HepG2 (cell line): ENCODE results near the gene CYP4A22. TPM values are rescaled to one million over a fixed set of nuclear protein-coding genes. Genes with fewer than 3 reads are reported as not detected.
A peak's percentile ranks its signal among the peaks of the same experiment; 100 is the strongest.

Experiments used
- ATM ChIP-seq: fragments of 450-650 bp; IDR thresholded peaks from 2 replicates; pipeline ENCODE4 v1.7.1; 2017; ENCODE audit warnings: mild to moderate bottlenecking, borderline replicate concordance
- CSRNP2 ChIP-seq: sonication (generic); formaldehyde crosslinking; conservative IDR thresholded peaks from 2 replicates; pipeline ENCODE4 v1.8.0; 2022; ENCODE audit warnings: low read depth, missing genetic modification reagents
- FOXJ3 ChIP-seq: sonication (generic); formaldehyde crosslinking; IDR thresholded peaks from 2 replicates; pipeline ENCODE4 v1.4.0; 2020; ENCODE audit warnings: missing genetic modification reagents, mild to moderate bottlenecking, borderline replicate concordance
- HNRNPL ChIP-seq: fragments of 200-400 bp; formaldehyde crosslinking; IDR thresholded peaks from 2 replicates; pipeline ENCODE4 v1.6.1; 2017; ENCODE audit warnings: mild to moderate bottlenecking, low read depth, low read length
- IKZF4 ChIP-seq: sonication (generic); formaldehyde crosslinking; IDR thresholded peaks from 2 replicates; pipeline ENCODE4 v1.5.1; 2020; ENCODE audit warnings: borderline replicate concordance, mild to moderate bottlenecking, low read depth, missing genetic modification reagents; ENCODE audit errors: not compliant biosample characterization
- NCOA2 ChIP-seq: sonication (generic); formaldehyde crosslinking; IDR thresholded peaks from 2 replicates; pipeline ENCODE4 v1.8.0; 2022; ENCODE audit warnings: inconsistent platforms
- PCBP1 ChIP-seq: fragments of 200-400 bp; formaldehyde crosslinking; IDR thresholded peaks from 2 replicates; pipeline ENCODE4 v1.6.1; 2017; ENCODE audit warnings: mild to moderate bottlenecking, low read depth, low read length, borderline replicate concordance
- PHF5A ChIP-seq: IDR thresholded peaks from one replicate; pipeline ENCODE4 v1.6.1; 2018; ENCODE audit warnings: low read depth, missing genetic modification reagents; ENCODE audit not compliant: unreplicated experiment
- RFXANK ChIP-seq: IDR thresholded peaks from 2 replicates; pipeline ENCODE4 v1.6.1; 2016
- TMF1 ChIP-seq: sonication (generic); formaldehyde crosslinking; IDR thresholded peaks from 2 replicates; pipeline ENCODE4 v1.8.1; 2022; ENCODE audit warnings: low read depth, missing genetic modification reagents
- ZNF235 ChIP-seq: sonication (generic); formaldehyde crosslinking; IDR thresholded peaks from 2 replicates; pipeline ENCODE4 v1.8.1; 2023; ENCODE audit warnings: mild to moderate bottlenecking, missing genetic modification reagents, borderline replicate concordance
- ZNF343 ChIP-seq: sonication (generic); formaldehyde crosslinking; IDR thresholded peaks from 2 replicates; pipeline ENCODE4 v1.4.0; 2020; ENCODE audit warnings: mild to moderate bottlenecking, missing genetic modification reagents
- ZNF451 ChIP-seq: sonication (generic); formaldehyde crosslinking; IDR thresholded peaks from 2 replicates; pipeline ENCODE4 v1.5.0; 2020; ENCODE audit warnings: mild to moderate bottlenecking, missing genetic modification reagents
- ZNF543 ChIP-seq: sonication (generic); formaldehyde crosslinking; IDR thresholded peaks from 2 replicates; pipeline ENCODE4 v1.4.0; 2020; ENCODE audit warnings: mild to moderate bottlenecking, missing genetic modification reagents
- ZNF674 ChIP-seq: sonication (generic); formaldehyde crosslinking; IDR thresholded peaks from 2 replicates; pipeline ENCODE4 v1.5.0; 2020; ENCODE audit warnings: low read depth, mild to moderate bottlenecking, missing genetic modification reagents
- ZNF816 ChIP-seq: sonication (generic); formaldehyde crosslinking; IDR thresholded peaks from 2 replicates; pipeline ENCODE4 v1.8.0; 2022; ENCODE audit warnings: missing genetic modification reagents, mild to moderate bottlenecking, borderline replicate concordance
- ZNF83 ChIP-seq: sonication (generic); formaldehyde crosslinking; IDR thresholded peaks from 2 replicates; pipeline ENCODE4 v1.4.0; 2020; ENCODE audit warnings: missing genetic modification reagents, mild to moderate bottlenecking, borderline replicate concordance
- ZSCAN20 ChIP-seq: sonication (generic); formaldehyde crosslinking; IDR thresholded peaks from 2 replicates; pipeline ENCODE4 v1.4.0; 2020; ENCODE audit warnings: missing genetic modification reagents, mild to moderate bottlenecking, borderline replicate concordance
- ZSCAN21 ChIP-seq: sonication (generic); formaldehyde crosslinking; IDR thresholded peaks from 2 replicates; pipeline ENCODE4 v1.8.0; 2022; ENCODE audit warnings: mild to moderate bottlenecking, missing genetic modification reagents, moderate library complexity, borderline replicate concordance
- polyA plus RNA-seq, 8 experiments: library from polyadenylated mRNA; depleted of rRNA in 3 of 8; stranded (reverse) in 7 of 8; unstranded in 1 of 8; fragments of >200 nt; fragmentation: Illumina TruSeq in 4 of 8; extraction: Trizol in 4 of 8; gene quantifications; 2 replicates each; pipeline versions ENCODE4 v1.2.1 to v1.2.3, GENCODE V29; 2011 to 2016; ENCODE audit warnings: low read depth in 4 of 8, missing spikeins in 1 of 8, mixed read lengths in 1 of 8; ENCODE audit not compliant: insufficient read depth in 1 of 8
- total RNA-seq, 5 experiments: library from RNA; depleted of rRNA; stranded (reverse); fragments of >200 nt; fragmentation: Illumina TruSeq; extraction: Trizol; gene quantifications; 2 replicates each; pipeline ENCODE4 v1.2.3, GENCODE V29; 2016; ENCODE audit warnings: low read depth in 1 of 5
- TF ChIP-seq, protein P1 (sequence below): sonication (generic); formaldehyde crosslinking; IDR thresholded peaks from 2 replicates; pipeline ENCODE4 v1.4.0; 2020; ENCODE audit warnings: mild to moderate bottlenecking, missing genetic modification reagents
- TF ChIP-seq, protein P2 (sequence below): sonication (generic); formaldehyde crosslinking; IDR thresholded peaks from 2 replicates; pipeline ENCODE4 v1.4.0; 2020; ENCODE audit warnings: missing genetic modification reagents
- TF ChIP-seq, protein P3 (sequence below): sonication (generic); formaldehyde crosslinking; IDR thresholded peaks from 2 replicates; pipeline ENCODE4 v1.8.0; 2022; ENCODE audit warnings: mild to moderate bottlenecking, missing genetic modification reagents, borderline replicate concordance

CYP4A22 gene
- total and polyA plus RNA-seq, 2 of the 13 experiments (the other 11 are each of a cell fraction or from before 2014, with no cell fraction given): not detected

- TF ChIP-seq CSRNP2 (CRISPR knock-in tag): no peak
- no peak for TF ChIP-seq TMF1 (CRISPR knock-in tag)
- TF ChIP-seq, protein P1, sequence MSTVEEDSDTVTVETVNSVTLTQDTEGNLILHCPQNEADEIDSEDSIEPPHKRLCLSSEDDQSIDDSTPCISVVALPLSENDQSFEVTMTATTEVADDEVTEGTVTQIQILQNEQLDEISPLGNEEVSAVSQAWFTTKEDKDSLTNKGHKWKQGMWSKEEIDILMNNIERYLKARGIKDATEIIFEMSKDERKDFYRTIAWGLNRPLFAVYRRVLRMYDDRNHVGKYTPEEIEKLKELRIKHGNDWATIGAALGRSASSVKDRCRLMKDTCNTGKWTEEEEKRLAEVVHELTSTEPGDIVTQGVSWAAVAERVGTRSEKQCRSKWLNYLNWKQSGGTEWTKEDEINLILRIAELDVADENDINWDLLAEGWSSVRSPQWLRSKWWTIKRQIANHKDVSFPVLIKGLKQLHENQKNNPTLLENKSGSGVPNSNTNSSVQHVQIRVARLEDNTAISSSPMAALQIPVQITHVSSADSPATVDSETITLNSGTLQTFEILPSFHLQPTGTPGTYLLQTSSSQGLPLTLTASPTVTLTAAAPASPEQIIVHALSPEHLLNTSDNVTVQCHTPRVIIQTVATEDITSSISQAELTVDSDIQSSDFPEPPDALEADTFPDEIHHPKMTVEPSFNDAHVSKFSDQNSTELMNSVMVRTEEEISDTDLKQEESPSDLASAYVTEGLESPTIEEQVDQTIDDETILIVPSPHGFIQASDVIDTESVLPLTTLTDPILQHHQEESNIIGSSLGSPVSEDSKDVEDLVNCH (CRISPR knock-in tag): no peak
- TF ChIP-seq PHF5A (CRISPR knock-in tag): no peak
- no peak for TF ChIP-seq ZSCAN20 (CRISPR knock-in tag)
- no peak for TF ChIP-seq RFXANK (CRISPR knock-in tag)
- no peak for TF ChIP-seq ZNF674 (CRISPR knock-in tag)
- TF ChIP-seq HNRNPL: no peak
- TF ChIP-seq PCBP1: no peak
- no peak for TF ChIP-seq ZNF83 (CRISPR knock-in tag)
- no peak; the same call in 1 of the 2 replicates for TF ChIP-seq ZSCAN21 (CRISPR knock-in tag)
- peak; percentile 77; the same call in 1 of the 2 replicates for TF ChIP-seq ZNF235
- TF ChIP-seq FOXJ3 (CRISPR knock-in tag): peak; percentile 72
- TF ChIP-seq ZNF451: peak; percentile 64
- no peak for TF ChIP-seq ZNF343 (CRISPR knock-in tag)
- TF ChIP-seq, protein P2, sequence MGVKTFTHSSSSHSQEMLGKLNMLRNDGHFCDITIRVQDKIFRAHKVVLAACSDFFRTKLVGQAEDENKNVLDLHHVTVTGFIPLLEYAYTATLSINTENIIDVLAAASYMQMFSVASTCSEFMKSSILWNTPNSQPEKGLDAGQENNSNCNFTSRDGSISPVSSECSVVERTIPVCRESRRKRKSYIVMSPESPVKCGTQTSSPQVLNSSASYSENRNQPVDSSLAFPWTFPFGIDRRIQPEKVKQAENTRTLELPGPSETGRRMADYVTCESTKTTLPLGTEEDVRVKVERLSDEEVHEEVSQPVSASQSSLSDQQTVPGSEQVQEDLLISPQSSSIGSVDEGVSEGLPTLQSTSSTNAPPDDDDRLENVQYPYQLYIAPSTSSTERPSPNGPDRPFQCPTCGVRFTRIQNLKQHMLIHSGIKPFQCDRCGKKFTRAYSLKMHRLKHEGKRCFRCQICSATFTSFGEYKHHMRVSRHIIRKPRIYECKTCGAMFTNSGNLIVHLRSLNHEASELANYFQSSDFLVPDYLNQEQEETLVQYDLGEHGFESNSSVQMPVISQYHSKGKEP: no peak; the same call in 1 of the 2 replicates
- TF ChIP-seq IKZF4 (CRISPR knock-in tag): no peak
- 0 out of 2 replicates have a peak, but pooled peaks have one; percentile 45 for TF ChIP-seq ZNF543 (CRISPR knock-in tag)
- peak; percentile 71 for TF ChIP-seq NCOA2
- no peak for TF ChIP-seq ATM
- no peak for TF ChIP-seq ZNF816
- TF ChIP-seq, protein P3, sequence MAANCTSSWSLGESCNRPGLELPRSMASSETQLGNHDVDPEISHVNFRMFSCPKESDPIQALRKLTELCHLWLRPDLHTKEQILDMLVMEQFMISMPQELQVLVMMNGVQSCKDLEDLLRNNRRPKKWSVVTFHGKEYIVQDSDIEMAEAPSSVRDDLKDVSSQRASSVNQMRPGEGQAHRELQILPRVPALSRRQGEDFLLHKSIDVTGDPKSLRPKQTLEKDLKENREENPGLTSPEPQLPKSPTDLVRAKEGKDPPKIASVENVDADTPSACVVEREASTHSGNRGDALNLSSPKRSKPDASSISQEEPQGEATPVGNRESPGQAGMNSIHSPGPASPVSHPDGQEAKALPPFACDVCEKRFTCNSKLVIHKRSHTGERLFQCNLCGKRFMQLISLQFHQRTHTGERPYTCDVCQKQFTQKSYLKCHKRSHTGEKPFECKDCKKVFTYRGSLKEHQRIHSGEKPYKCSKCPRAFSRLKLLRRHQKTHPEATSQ (CRISPR knock-in tag): 0 out of 2 replicates have a peak, but pooled peaks have one; percentile 19
These were observed 55.5 kb downstream of the CYP4A22 start (continued) for GRCh38 chr1:47192458-47193384.
